ENCODE data around the gene HTT.

HTT gene

GRCh38 chr4:3107691-3108121 is 33.2 kb downstream of the HTT start:
- Histone ChIP-seq H3K9me3 (ENCODE audit: low read depth, low read length) (no peaks in the 10 kb centered on the region), H3K9ac (ENCODE audit: insufficient read length) (no peak overlapping the region), H3K27ac (no peak overlapping the region), H3K36me3 (ENCODE audit: insufficient read depth, low read length) (peaks cover 38% of the 10 kb centered on the region), H3K4me3 (no peak overlapping the region)
- no peak for DNase-seq (ENCODE audit: low read depth, low spot score)
- TF ChIP-seq POLR2AphosphoS5 (IDR thresholded peaks at IDR 0.05; ENCODE audit: borderline replicate concordance, low read depth, low read length) = no peak
- no peak for TF ChIP-seq FOXP2 (optimal IDR thresholded peaks at IDR 0.05; ENCODE audit: control extremely low read depth, extremely low read length, insufficient read depth)
- no peak for TF ChIP-seq EZH2 (IDR thresholded peaks at IDR 0.05)

GRCh38 chr4:3108211-3108610 is 33.7 kb downstream of the HTT start:
- no peak overlapping the region for H3K9ac ChIP-seq (ENCODE audit: insufficient read length)
- no peak for DNase-seq (ENCODE audit: low read depth, low spot score)
- H3K36me3 ChIP-seq (ENCODE audit: insufficient read depth, low read length) = peaks cover 42% of the 10 kb centered on the region
- no peaks in the 10 kb centered on the region for H3K9me3 ChIP-seq (ENCODE audit: low read depth, low read length)
- no peak overlapping the region for H3K4me3 ChIP-seq
- TF ChIP-seq EZH2 (IDR thresholded peaks at IDR 0.05) = no peak
- no peak for TF ChIP-seq POLR2AphosphoS5 (IDR thresholded peaks at IDR 0.05; ENCODE audit: borderline replicate concordance, low read depth, low read length)
- no peak for TF ChIP-seq FOXP2 (optimal IDR thresholded peaks at IDR 0.05; ENCODE audit: control extremely low read depth, extremely low read length, insufficient read depth)
- H3K27ac ChIP-seq = no peak overlapping the region

GRCh38 chr4:3111461-3111860 is 37.0 kb downstream of the HTT start:
- no peak for DNase-seq (ENCODE audit: low read depth, low spot score)
- no peak overlapping the region for H3K9ac ChIP-seq (ENCODE audit: insufficient read length)
- TF ChIP-seq FOXP2 (optimal IDR thresholded peaks at IDR 0.05; ENCODE audit: control extremely low read depth, extremely low read length, insufficient read depth) (no peak), EZH2 (IDR thresholded peaks at IDR 0.05) (no peak), POLR2AphosphoS5 (IDR thresholded peaks at IDR 0.05; ENCODE audit: borderline replicate concordance, low read depth, low read length) (no peak)
- no peaks in the 10 kb centered on the region for H3K9me3 ChIP-seq (ENCODE audit: low read depth, low read length)
- H3K36me3 ChIP-seq (ENCODE audit: insufficient read depth, low read length) = peaks cover 68% of the 10 kb centered on the region
- no peak overlapping the region for H3K4me3 ChIP-seq
- H3K27ac ChIP-seq = no peak overlapping the region

GRCh38 chr4:3112201-3112600 is 37.7 kb downstream of the HTT start:
- TF ChIP-seq POLR2AphosphoS5 (IDR thresholded peaks at IDR 0.05; ENCODE audit: borderline replicate concordance, low read depth, low read length) (no peak), FOXP2 (optimal IDR thresholded peaks at IDR 0.05; ENCODE audit: control extremely low read depth, extremely low read length, insufficient read depth) (no peak), EZH2 (IDR thresholded peaks at IDR 0.05) (no peak)
- Histone ChIP-seq H3K9me3 (ENCODE audit: low read depth, low read length) (no peaks in the 10 kb centered on the region), H3K36me3 (ENCODE audit: insufficient read depth, low read length) (peaks cover 70% of the 10 kb centered on the region), H3K4me3 (no peak overlapping the region), H3K9ac (ENCODE audit: insufficient read length) (no peak overlapping the region), H3K27ac (no peak overlapping the region)
- no peak for DNase-seq (ENCODE audit: low read depth, low spot score)

- H3K27ac ChIP-seq = no peak overlapping the region
- DNase-seq (ENCODE audit: low read depth, low spot score) = no peak
These were observed 38.4 kb downstream of the HTT start for GRCh38 chr4:3112609-3113469.

GRCh38 chr4:3114377-3114776 is 39.9 kb downstream of the HTT start:
- TF ChIP-seq POLR2AphosphoS5 (IDR thresholded peaks at IDR 0.05; ENCODE audit: borderline replicate concordance, low read depth, low read length) (no peak), EZH2 (IDR thresholded peaks at IDR 0.05) (no peak), FOXP2 (optimal IDR thresholded peaks at IDR 0.05; ENCODE audit: control extremely low read depth, extremely low read length, insufficient read depth) (no peak)
- Histone ChIP-seq H3K9me3 (ENCODE audit: low read depth, low read length) (no peaks in the 10 kb centered on the region), H3K27ac (no peak overlapping the region), H3K4me3 (no peak overlapping the region), H3K9ac (ENCODE audit: insufficient read length) (no peak overlapping the region), H3K36me3 (ENCODE audit: insufficient read depth, low read length) (peaks cover 67% of the 10 kb centered on the region)
- no peak for DNase-seq (ENCODE audit: low read depth, low spot score)

More at GRCh38 chr4:3112609-3113469, 38.4 kb downstream of the HTT start:
- H3K4me3 ChIP-seq = no peak overlapping the region
- peaks cover 70% of the 10 kb centered on the region for H3K36me3 ChIP-seq (ENCODE audit: insufficient read depth, low read length)
- no peak overlapping the region for H3K9ac ChIP-seq (ENCODE audit: insufficient read length)
- no peak for TF ChIP-seq EZH2 (IDR thresholded peaks at IDR 0.05)
- TF ChIP-seq FOXP2 (optimal IDR thresholded peaks at IDR 0.05; ENCODE audit: control extremely low read depth, extremely low read length, insufficient read depth) = no peak
- no peak for TF ChIP-seq POLR2AphosphoS5 (IDR thresholded peaks at IDR 0.05; ENCODE audit: borderline replicate concordance, low read depth, low read length)
- no peaks in the 10 kb centered on the region for H3K9me3 ChIP-seq (ENCODE audit: low read depth, low read length)

- no peak overlapping the region for H3K4me3 ChIP-seq
- DNase-seq (ENCODE audit: low read depth, low spot score) = no peak
- no peak overlapping the region for H3K27ac ChIP-seq
- no peak overlapping the region for H3K9ac ChIP-seq (ENCODE audit: insufficient read length)
- TF ChIP-seq EZH2 (IDR thresholded peaks at IDR 0.05) = no peak
- no peak for TF ChIP-seq FOXP2 (optimal IDR thresholded peaks at IDR 0.05; ENCODE audit: control extremely low read depth, extremely low read length, insufficient read depth)
- TF ChIP-seq POLR2AphosphoS5 (IDR thresholded peaks at IDR 0.05; ENCODE audit: borderline replicate concordance, low read depth, low read length) = no peak
- H3K9me3 ChIP-seq (ENCODE audit: low read depth, low read length) = peaks cover 4% of the 10 kb centered on the region; the same call in 1 of the 2 replicates
- peaks cover 77% of the 10 kb centered on the region for H3K36me3 ChIP-seq (ENCODE audit: insufficient read depth, low read length)
These were observed 41.3 kb downstream of the HTT start for GRCh38 chr4:3115637-3116270.

- DNase-seq (ENCODE audit: low read depth, low spot score) = no peak
- Histone ChIP-seq H3K9ac (ENCODE audit: insufficient read length) (no peak overlapping the region), H3K36me3 (ENCODE audit: insufficient read depth, low read length) (peaks cover 79% of the 10 kb centered on the region), H3K27ac (peak overlapping the region; percentile 17; the same call in 1 of the 2 replicates), H3K4me3 (no peak overlapping the region), H3K9me3 (ENCODE audit: low read depth, low read length) (peaks cover 5% of the 10 kb centered on the region; the same call in 1 of the 2 replicates)
- TF ChIP-seq EZH2 (IDR thresholded peaks at IDR 0.05) = no peak
- no peak for TF ChIP-seq FOXP2 (optimal IDR thresholded peaks at IDR 0.05; ENCODE audit: control extremely low read depth, extremely low read length, insufficient read depth)
- TF ChIP-seq POLR2AphosphoS5 (IDR thresholded peaks at IDR 0.05; ENCODE audit: borderline replicate concordance, low read depth, low read length) = no peak
These were observed 42.5 kb downstream of the HTT start for GRCh38 chr4:3116955-3117354.
